GM12873 (cell line): ENCODE results near the gene B3GNT5.

Source experiments
- CTCF ChIP-seq: IDR thresholded peaks from 2 replicates; pipeline ENCODE4 v1.5.1; 2012; ENCODE audit warnings: low read depth, mild to moderate bottlenecking, moderate library complexity, low read length, control low read depth; ENCODE audit not compliant: insufficient read depth; ENCODE audit errors: missing control alignments

Gene B3GNT5

GRCh38 chr3:183252973-183253527 lies at the start of gene B3GNT5:
TSS of gene B3GNT5 (plus strand) at chr3:183253253. CDS start at chr3:183269799, 16,546 bp downstream.
- TF ChIP-seq CTCF: no peak

GRCh38 chr3:183203670-183204069 lies 49.4 kb upstream of the B3GNT5 start:
- TF ChIP-seq CTCF: no peak

- no peak for TF ChIP-seq CTCF
These were observed 44.8 kb upstream of the B3GNT5 start for GRCh38 chr3:183208260-183208659.

- no peak for TF ChIP-seq CTCF
These were observed 44.3 kb upstream of the B3GNT5 start for GRCh38 chr3:183208800-183209199.

GRCh38 chr3:183210341-183210740 lies 42.7 kb upstream of the B3GNT5 start:
- TF ChIP-seq CTCF: no peak

- no peak for TF ChIP-seq CTCF
These were observed 42.2 kb upstream of the B3GNT5 start for GRCh38 chr3:183210862-183211341.

- no peak for TF ChIP-seq CTCF
These were observed 41.7 kb upstream of the B3GNT5 start for GRCh38 chr3:183211352-183211751.

- no peak for TF ChIP-seq CTCF
These were observed 41.0 kb upstream of the B3GNT5 start for GRCh38 chr3:183212096-183212495.
